B cell (primary cell): ENCODE data around the gene NCKAP1. TPM values are rescaled to one million over a fixed set of nuclear protein-coding genes. Genes with fewer than 3 reads are reported as not detected.

ENCODE experiments used
- ATAC-seq: fragments of 200-7000 bp; cut with Tn5 transposase; one replicate; pipeline ENCODE4 v1.10.0; 2021; ENCODE audit warnings: low read depth, mild to moderate bottlenecking, moderate number of reproducible peaks, moderate library complexity
- CTCF ChIA-PET: fragments of 350-600 bp; sonication (Branson Sonifier 250); formaldehyde crosslinking; loops from one replicate; lab custom pipeline; 2021; ENCODE audit warnings: antibody characterized with exemption, inconsistent platforms; lab: Charles Lee
- POLR2A ChIA-PET: fragments of 350-600 bp; sonication (Branson Sonifier 250); formaldehyde crosslinking; loops from one replicate; lab custom pipeline; 2021; ENCODE audit warnings: antibody characterized with exemption; lab: Charles Lee
- DNase-seq: peaks from one replicate; pipeline ENCODE4 v3.0.0; 2013
- H2AFZ ChIP-seq: 2 replicates; pipeline ENCODE4 v1.6.1; 2012; ENCODE audit warnings: mild to moderate bottlenecking, low read depth, low read length; ENCODE audit not compliant: insufficient read depth, poor library complexity, severe bottlenecking
- H3K27ac ChIP-seq, 2 donors: 1 replicate in 1 of 2; 2 replicates in 1 of 2; pipeline ENCODE4 v1.5.1; 2012 to 2013; ENCODE audit warnings: low read length in 2 of 2, mild to moderate bottlenecking in 2 of 2, moderate library complexity in 1 of 2
- H3K27me3 ChIP-seq, 4 experiments: fragments of 200-600 bp in 1 of 4; sonication (generic) in 1 of 4; replicated peaks in 1 of 4; 1 replicate in 2 of 4; 2 replicates in 2 of 4; pipeline versions ENCODE4 v1.6.1 to v1.7.0; 2013 to 2016; ENCODE audit warnings: low read length in 3 of 4, mild to moderate bottlenecking in 2 of 4, mixed read lengths in 1 of 4, moderate library complexity in 1 of 4; ENCODE audit not compliant: insufficient read depth in 4 of 4, control insufficient read depth in 3 of 4; ENCODE audit errors: control extremely low read depth in 1 of 4
- H3K36me3 ChIP-seq, 2 experiments: replicated peaks in 1 of 2; 1 replicate in 1 of 2; 2 replicates in 1 of 2; pipeline versions ENCODE4 v1.6.1 to v1.7.1; 2013; ENCODE audit warnings: low read length in 1 of 2; ENCODE audit not compliant: insufficient read depth in 2 of 2, control insufficient read depth in 1 of 2; ENCODE audit errors: control extremely low read depth in 1 of 2, extremely low read depth in 1 of 2
- H3K4me1 ChIP-seq, 2 donors: fragments of 200-600 bp in 1 of 2; sonication (generic) in 1 of 2; 1 replicate in 1 of 2; 2 replicates in 1 of 2; pipeline versions ENCODE4 v1.5.1 to v1.6.1; 2013 to 2017; ENCODE audit warnings: low read length in 2 of 2; ENCODE audit not compliant: control insufficient read depth in 2 of 2, insufficient read depth in 2 of 2
- H3K4me2 ChIP-seq: replicated peaks from 2 replicates; pipeline ENCODE3; 2012; ENCODE audit warnings: mild to moderate bottlenecking, low read depth, low read length; ENCODE audit not compliant: poor library complexity, severe bottlenecking
- H3K4me3 ChIP-seq, 5 experiments: fragments of 200-600 bp in 1 of 5; sonication (generic) in 1 of 5; 1 replicate in 3 of 5; 2 replicates in 2 of 5; pipeline versions ENCODE4 v1.5.1 to v1.7.0; 2011 to 2016; ENCODE audit warnings: low read length in 4 of 5, mild to moderate bottlenecking in 4 of 5, low read depth in 2 of 5, control low read depth in 1 of 5, moderate library complexity in 1 of 5; ENCODE audit not compliant: insufficient read depth in 1 of 5; ENCODE audit errors: control extremely low read depth in 1 of 5, extremely low read depth in 1 of 5
- H3K79me2 ChIP-seq: fragments of 200-600 bp; sonication (generic); one replicate; pipeline ENCODE4 v1.6.0; 2016; ENCODE audit warnings: low read length; ENCODE audit not compliant: control insufficient read depth, insufficient read depth
- H3K9ac ChIP-seq: fragments of 200-600 bp; sonication (generic); 2 replicates; pipeline ENCODE4 v1.6.1; 2017; ENCODE audit warnings: mild to moderate bottlenecking, low read length, moderate library complexity
- H3K9me3 ChIP-seq, 3 donors: one replicate each; pipeline versions ENCODE4 v1.6.1 to v1.7.1; 2013; ENCODE audit warnings: low read length in 2 of 3; ENCODE audit not compliant: control insufficient read depth in 2 of 3, insufficient read depth in 1 of 3; ENCODE audit errors: control extremely low read depth in 1 of 3
- H4K20me1 ChIP-seq: 2 replicates; pipeline ENCODE4 v1.6.0; 2012; ENCODE audit warnings: mild to moderate bottlenecking, low read length; ENCODE audit not compliant: insufficient read depth, control insufficient read depth, poor library complexity, severe bottlenecking
- H3K27ac Mint-ChIP-seq: one replicate; pipeline ENCODE4 v1.8.0; 2021; ENCODE audit warnings: mixed read lengths
- H3K27me3 Mint-ChIP-seq: one replicate; pipeline ENCODE4 v1.8.0; 2021; ENCODE audit warnings: mixed read lengths
- H3K4me1 Mint-ChIP-seq: one replicate; pipeline ENCODE4 v1.8.0; 2021; ENCODE audit warnings: mixed read lengths
- H3K4me3 Mint-ChIP-seq: one replicate; pipeline ENCODE4 v1.8.0; 2021; ENCODE audit warnings: mixed read lengths
- H3K9me3 Mint-ChIP-seq: one replicate; pipeline ENCODE4 v1.8.0; 2022; ENCODE audit warnings: mixed read lengths; ENCODE audit not compliant: insufficient read depth
- CTCF ChIP-seq: fragments of 200-600 bp; IDR thresholded peaks from one replicate; pipeline ENCODE4 v1.8.0; 2022; ENCODE audit warnings: antibody characterized with exemption, mild to moderate bottlenecking
- EZH2 ChIP-seq: IDR thresholded peaks from 2 replicates; pipeline ENCODE4 v1.6.1; 2012; ENCODE audit warnings: borderline replicate concordance, low read depth, mild to moderate bottlenecking, moderate library complexity, low read length; ENCODE audit not compliant: insufficient read depth, poor library complexity, severe bottlenecking
- WGBS: methylation state at CpG from one replicate; pipeline ENCODE4 v1.1.5; 2013; ENCODE audit warnings: missing lambda C conversion rate; ENCODE audit not compliant: insufficient coverage; 5-methylcytosine and 5-hydroxymethylcytosine counted together
- intact Hi-C: fragments of 100-400 bp; cut with micrococcal nuclease; formaldehyde crosslinking; loops from one replicate; pipeline ENCODE4 v1.10.0; 2022
- polyA plus RNA-seq: library from polyadenylated mRNA; depleted of rRNA; stranded (reverse); fragments of >200 nt; gene quantifications from 2 replicates; pipeline ENCODE4 v1.2.3, GENCODE V29; 2012
- total RNA-seq, 2 donors: library from RNA; stranded (reverse); fragments of 120-200 nt in 1 of 2; gene quantifications; 1 replicate in 1 of 2; 2 replicates in 1 of 2; pipeline versions ENCODE4 v1.2.3 to v1.2.4, GENCODE V29; 2013 to 2022

Gene NCKAP1
- total and polyA plus RNA-seq, 2 donors (not counting 1 experiment from before 2014, with no cell fraction given), result 0.05 TPM; not detected in 1

DNA sequence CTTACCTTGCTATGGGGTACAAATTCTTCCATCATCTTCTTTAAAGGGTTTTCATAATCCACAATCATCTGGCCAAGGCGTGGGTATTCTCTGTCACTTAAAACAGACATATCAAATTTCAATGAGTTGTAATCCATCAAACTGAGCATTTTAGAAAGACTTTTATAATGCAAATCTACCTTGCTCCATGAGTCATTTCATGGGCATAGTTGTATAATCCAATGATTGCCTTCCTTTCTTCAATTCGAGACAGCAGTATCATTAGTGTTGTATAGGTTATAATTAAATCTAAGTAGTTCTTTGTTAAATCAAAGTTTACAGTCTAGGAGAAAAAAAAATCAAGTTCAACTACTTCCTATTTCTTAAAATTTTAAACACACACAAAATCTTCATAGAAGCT, 36.3 kb downstream of the NCKAP1 start:
- no peak for ATAC-seq
- Histone ChIP-seq H3K4me1 (no peaks in the 10 kb centered on the region), H3K27ac (no peak overlapping the region), H3K9ac (no peak overlapping the region), H3K27me3 (peaks cover 0 to 11% (median 2%) of the 10 kb centered on the region in 4 experiments), H2AFZ (no peak overlapping the region), H3K4me2 (no peak overlapping the region), H3K36me3 (no peaks in the 10 kb centered on the region), H4K20me1 (no peaks in the 10 kb centered on the region), H3K4me3 (no peak overlapping the region), H3K79me2 (no peaks in the 10 kb centered on the region), H3K9me3 (no peaks in the 10 kb centered on the region)
- TF ChIP-seq CTCF (no peak), EZH2 (no peak)
- DNase-seq, result no peak
- Mint-ChIP-seq H3K4me1 (no peaks in the 10 kb centered on the region), H3K27me3 (peaks cover 26% of the 10 kb centered on the region), H3K27ac (no peak overlapping the region), H3K4me3 (no peak overlapping the region), H3K9me3 (no peaks in the 10 kb centered on the region)
- ChIA-PET POLR2A (no interaction called here), CTCF (no interaction called here)
- WGBS, result 78% methylated on average over 1 of the region's 2 CpGs
- intact Hi-C loops, result no loop called here

DNA sequence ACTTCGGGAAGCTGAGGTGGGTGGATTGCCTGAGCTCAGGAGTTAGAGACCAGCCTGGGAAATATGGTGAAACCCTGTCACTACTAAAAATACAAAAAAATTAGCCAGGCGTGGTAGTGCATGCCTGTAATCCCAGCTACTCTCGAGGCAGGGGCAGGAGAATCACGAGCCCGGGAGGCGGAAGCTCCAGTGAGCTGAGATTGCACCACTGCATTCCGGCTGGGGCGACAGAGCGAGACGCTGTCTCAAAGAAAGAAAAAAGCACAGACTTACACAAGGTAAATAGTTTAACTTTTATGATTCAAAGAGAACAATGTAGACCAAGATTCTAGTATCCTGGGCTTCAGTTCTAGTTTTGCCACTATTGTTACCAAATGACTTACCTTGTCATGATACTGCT, 37.4 kb downstream of the NCKAP1 start:
- Histone ChIP-seq H4K20me1 (no peaks in the 10 kb centered on the region), H3K4me2 (no peak overlapping the region), H3K79me2 (no peaks in the 10 kb centered on the region), H3K9me3 (no peaks in the 10 kb centered on the region), H3K36me3 (no peaks in the 10 kb centered on the region), H3K9ac (no peak overlapping the region), H2AFZ (no peak overlapping the region), H3K27ac (no peak overlapping the region), H3K4me3 (no peak overlapping the region), H3K27me3 (peaks cover 0 to 11% (median 2%) of the 10 kb centered on the region in 4 experiments), H3K4me1 (no peaks in the 10 kb centered on the region)
- ChIA-PET POLR2A (no interaction called here), CTCF (interaction anchor here (0.7 kb wide), 1 partner anchor 10 kb away, joined by 3 read pairs; no protein-coding TSS in a partner anchor)
- WGBS, result 100% methylated on average over 6 of the region's 10 CpGs
- ATAC-seq (no peak), DNase-seq (no peak)
- no peak overlapping the region for H3K27ac Mint-ChIP-seq
- TF ChIP-seq EZH2 (no peak), CTCF (no peak)
- H3K9me3 Mint-ChIP-seq, result no peaks in the 10 kb centered on the region
- intact Hi-C loops, result no loop called here
- peaks cover 27% of the 10 kb centered on the region for H3K27me3 Mint-ChIP-seq
- H3K4me3 Mint-ChIP-seq, result no peak overlapping the region
- no peaks in the 10 kb centered on the region for H3K4me1 Mint-ChIP-seq
